ENCODE results near the gene VTI1A. TPM values are rescaled to one million over a fixed set of nuclear protein-coding genes. Genes with fewer than 3 reads are reported as not detected.

VTI1A gene
- polyA plus RNA-seq, 1 of the 3 experiments (the other 2 are of a cell fraction) = 8.3 TPM

DNA sequence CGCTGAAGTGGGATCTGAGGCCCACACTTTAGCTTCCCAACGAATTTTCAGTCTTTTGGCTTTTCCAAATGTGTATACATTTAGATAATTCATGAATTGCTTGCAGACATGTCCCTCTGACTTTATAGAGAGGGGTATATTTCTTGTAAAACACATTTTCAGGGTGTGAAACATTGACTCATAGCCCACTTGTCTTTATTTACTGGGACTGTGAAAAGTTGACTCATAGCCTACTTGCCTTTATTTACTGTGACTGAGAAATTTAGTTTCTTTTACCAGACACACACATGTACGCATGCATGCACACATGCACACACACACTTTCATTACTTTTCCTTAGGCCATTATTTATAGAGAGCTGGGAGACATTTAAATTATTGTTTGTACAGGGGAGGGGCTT is 79.1 kb downstream of the VTI1A start (continued):
- no peak for TF ChIP-seq EZH2phosphoT487 (IDR thresholded peaks at IDR 0.05; ENCODE audit: borderline replicate concordance, low read depth)
- no peak for TF ChIP-seq CHD2 (IDR thresholded peaks at IDR 0.05; ENCODE audit: low read length, partially characterized antibody)
- TF ChIP-seq TAF1 (IDR thresholded peaks at IDR 0.05; ENCODE audit: borderline replicate concordance, low read depth, low read length) = no peak

DNA sequence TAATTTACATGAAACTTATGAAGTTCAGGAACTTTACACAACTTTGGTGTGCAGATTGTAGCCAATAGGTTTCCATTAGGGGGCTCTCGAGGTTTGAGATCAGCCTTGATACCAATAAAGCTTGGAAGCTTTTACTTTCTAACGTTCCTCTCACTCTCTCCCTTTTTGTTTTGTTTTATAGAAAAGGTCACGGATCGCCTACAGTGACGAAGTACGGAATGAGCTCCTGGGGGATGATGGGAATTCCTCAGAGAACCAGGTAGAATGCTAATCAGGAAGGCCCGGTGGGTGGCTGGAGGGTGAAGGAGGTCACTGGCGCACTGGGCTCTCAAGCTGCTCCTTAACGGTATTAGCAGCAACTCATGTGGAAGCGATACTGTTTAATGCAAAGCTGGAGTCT is 79.9 kb downstream of the VTI1A start:
- Histone ChIP-seq H3F3A (replicated peaks; ENCODE audit: insufficient read depth) (peaks cover 3% of the 10 kb centered on the region), H4K20me1 (ENCODE audit: insufficient read depth) (no peaks in the 10 kb centered on the region; the same call in 1 of the 2 replicates), H3K79me2 (ENCODE audit: insufficient read depth) (peaks cover 6% of the 10 kb centered on the region; the same call in 1 of the 2 replicates), H3K4me1 (ENCODE audit: control insufficient read depth in 1 of 2, insufficient read depth in 2 of 2, low read depth in 1 of 2, low read length in 1 of 2) (peaks cover 0 to 15% of the 10 kb centered on the region in 2 experiments; a peak in 2 of 4 replicates), H3K9me2 (no peaks in the 10 kb centered on the region), H2AFZ (ENCODE audit: low read depth) (no peak overlapping the region), H3K9me3 (no peaks in the 10 kb centered on the region), H3K4me2 (no peak overlapping the region), H3K36me3 (replicated peaks in 1 of 2; ENCODE audit: control insufficient read depth in 1 of 2, insufficient read depth in 2 of 2, low read length in 1 of 2) (peaks cover 0 to 5% of the 10 kb centered on the region in 2 experiments), H3K27ac (ENCODE audit: low read depth in 2 of 2, low read length in 1 of 2) (no peak overlapping the region), H3K27me3 (ENCODE audit: insufficient read depth) (no peaks in the 10 kb centered on the region), H3K9ac (no peak overlapping the region), H3K4me3 (ENCODE audit: low read depth in 2 of 2, low read length in 1 of 2) (no peak overlapping the region)
- CTCF ChIA-PET = no interaction called here
- no peak for TF ChIP-seq NFIC (IDR thresholded peaks at IDR 0.05; ENCODE audit: borderline replicate concordance)
- TF ChIP-seq RCOR1 (IDR thresholded peaks at IDR 0.05; ENCODE audit: low read length) = no peak
- no peak for TF ChIP-seq POLR2AphosphoS5 (IDR thresholded peaks at IDR 0.05; ENCODE audit: low read depth, low read length)
- TF ChIP-seq, protein P1, sequence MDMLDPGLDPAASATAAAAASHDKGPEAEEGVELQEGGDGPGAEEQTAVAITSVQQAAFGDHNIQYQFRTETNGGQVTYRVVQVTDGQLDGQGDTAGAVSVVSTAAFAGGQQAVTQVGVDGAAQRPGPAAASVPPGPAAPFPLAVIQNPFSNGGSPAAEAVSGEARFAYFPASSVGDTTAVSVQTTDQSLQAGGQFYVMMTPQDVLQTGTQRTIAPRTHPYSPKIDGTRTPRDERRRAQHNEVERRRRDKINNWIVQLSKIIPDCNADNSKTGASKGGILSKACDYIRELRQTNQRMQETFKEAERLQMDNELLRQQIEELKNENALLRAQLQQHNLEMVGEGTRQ (IDR thresholded peaks at IDR 0.05; ENCODE audit: borderline replicate concordance, low read depth, low read length) = no peak
- no peak for TF ChIP-seq NRF1 (IDR thresholded peaks at IDR 0.05; ENCODE audit: low read depth, low read length)
- no peak for TF ChIP-seq TCF12 (IDR thresholded peaks at IDR 0.05)
- TF ChIP-seq GABPA (IDR thresholded peaks at IDR 0.05; ENCODE audit: low read depth) = no peak
- TF ChIP-seq CHD2 (IDR thresholded peaks at IDR 0.05; ENCODE audit: low read length, partially characterized antibody) = no peak
- TF ChIP-seq, protein P2, sequence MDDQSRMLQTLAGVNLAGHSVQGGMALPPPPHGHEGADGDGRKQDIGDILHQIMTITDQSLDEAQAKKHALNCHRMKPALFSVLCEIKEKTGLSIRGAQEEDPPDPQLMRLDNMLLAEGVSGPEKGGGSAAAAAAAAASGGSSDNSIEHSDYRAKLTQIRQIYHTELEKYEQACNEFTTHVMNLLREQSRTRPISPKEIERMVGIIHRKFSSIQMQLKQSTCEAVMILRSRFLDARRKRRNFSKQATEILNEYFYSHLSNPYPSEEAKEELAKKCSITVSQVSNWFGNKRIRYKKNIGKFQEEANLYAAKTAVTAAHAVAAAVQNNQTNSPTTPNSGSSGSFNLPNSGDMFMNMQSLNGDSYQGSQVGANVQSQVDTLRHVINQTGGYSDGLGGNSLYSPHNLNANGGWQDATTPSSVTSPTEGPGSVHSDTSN (IDR thresholded peaks at IDR 0.05) = no peak
- no peak for TF ChIP-seq GATA2 (CRISPR knock-in tag; IDR thresholded peaks at IDR 0.05)
- TF ChIP-seq, protein P3, sequence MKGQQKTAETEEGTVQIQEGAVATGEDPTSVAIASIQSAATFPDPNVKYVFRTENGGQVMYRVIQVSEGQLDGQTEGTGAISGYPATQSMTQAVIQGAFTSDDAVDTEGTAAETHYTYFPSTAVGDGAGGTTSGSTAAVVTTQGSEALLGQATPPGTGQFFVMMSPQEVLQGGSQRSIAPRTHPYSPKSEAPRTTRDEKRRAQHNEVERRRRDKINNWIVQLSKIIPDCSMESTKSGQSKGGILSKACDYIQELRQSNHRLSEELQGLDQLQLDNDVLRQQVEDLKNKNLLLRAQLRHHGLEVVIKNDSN (IDR thresholded peaks at IDR 0.05; ENCODE audit: borderline replicate concordance, low read depth) = no peak
- TF ChIP-seq, protein P4, sequence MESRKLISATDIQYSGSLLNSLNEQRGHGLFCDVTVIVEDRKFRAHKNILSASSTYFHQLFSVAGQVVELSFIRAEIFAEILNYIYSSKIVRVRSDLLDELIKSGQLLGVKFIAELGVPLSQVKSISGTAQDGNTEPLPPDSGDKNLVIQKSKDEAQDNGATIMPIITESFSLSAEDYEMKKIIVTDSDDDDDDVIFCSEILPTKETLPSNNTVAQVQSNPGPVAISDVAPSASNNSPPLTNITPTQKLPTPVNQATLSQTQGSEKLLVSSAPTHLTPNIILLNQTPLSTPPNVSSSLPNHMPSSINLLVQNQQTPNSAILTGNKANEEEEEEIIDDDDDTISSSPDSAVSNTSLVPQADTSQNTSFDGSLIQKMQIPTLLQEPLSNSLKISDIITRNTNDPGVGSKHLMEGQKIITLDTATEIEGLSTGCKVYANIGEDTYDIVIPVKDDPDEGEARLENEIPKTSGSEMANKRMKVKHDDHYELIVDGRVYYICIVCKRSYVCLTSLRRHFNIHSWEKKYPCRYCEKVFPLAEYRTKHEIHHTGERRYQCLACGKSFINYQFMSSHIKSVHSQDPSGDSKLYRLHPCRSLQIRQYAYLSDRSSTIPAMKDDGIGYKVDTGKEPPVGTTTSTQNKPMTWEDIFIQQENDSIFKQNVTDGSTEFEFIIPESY (IDR thresholded peaks at IDR 0.05; ENCODE audit: borderline replicate concordance, low read depth) = no peak
- no peak for TF ChIP-seq RAD21 (IDR thresholded peaks at IDR 0.05; ENCODE audit: low read length)
- TF ChIP-seq, protein P5, sequence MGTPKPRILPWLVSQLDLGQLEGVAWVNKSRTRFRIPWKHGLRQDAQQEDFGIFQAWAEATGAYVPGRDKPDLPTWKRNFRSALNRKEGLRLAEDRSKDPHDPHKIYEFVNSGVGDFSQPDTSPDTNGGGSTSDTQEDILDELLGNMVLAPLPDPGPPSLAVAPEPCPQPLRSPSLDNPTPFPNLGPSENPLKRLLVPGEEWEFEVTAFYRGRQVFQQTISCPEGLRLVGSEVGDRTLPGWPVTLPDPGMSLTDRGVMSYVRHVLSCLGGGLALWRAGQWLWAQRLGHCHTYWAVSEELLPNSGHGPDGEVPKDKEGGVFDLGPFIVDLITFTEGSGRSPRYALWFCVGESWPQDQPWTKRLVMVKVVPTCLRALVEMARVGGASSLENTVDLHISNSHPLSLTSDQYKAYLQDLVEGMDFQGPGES (IDR thresholded peaks at IDR 0.05; ENCODE audit: low read depth, low read length) = no peak
- 80% methylated on average over 10 of the region's 10 CpGs for WGBS (ENCODE audit: low lambda C conversion rate)
- POLR2A ChIA-PET = no interaction called here
- DNase-seq = no peak
